DMS153 treated with DMSO at 0.1 percent for 48 hours (cell line): ENCODE data around the gene CTSE.
"Not testable (repeated sequence)": the region's sequence is repeated elsewhere in the genome, so short reads cannot be mapped to it uniquely, and the experiment has no call there.

Source experiments
- DNase-seq: peaks from one replicate; lab custom pipeline; 2025; ENCODE audit not compliant: unreplicated experiment; lab: John Stamatoyannopoulos, UW

The CTSE gene

DNA sequence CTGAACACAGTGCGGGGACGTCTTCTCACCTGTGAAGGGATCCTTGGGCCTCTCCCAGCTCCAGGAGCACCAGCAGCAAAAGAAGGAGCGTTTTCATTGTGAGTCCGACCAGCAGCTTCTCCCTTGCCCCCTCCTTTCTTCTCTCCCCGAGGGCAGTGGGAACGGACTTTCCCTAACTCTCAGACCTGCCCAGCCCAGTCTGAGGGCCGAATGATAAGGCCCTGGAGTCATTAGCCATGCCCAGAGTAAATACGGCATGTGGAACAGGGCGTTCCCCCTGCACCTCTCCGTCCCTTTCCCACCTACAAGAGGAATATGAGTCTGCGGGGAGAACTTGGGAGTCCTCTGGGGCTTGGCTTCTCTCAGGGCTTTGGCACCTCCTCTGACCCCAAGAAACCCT, at the start of gene CTSE:
CTSE (minus strand) TSS at position 201 of the 400 bp plus-strand sequence; CDS start at position 97, 104 bp downstream.
- no peak for DNase-seq

DNA sequence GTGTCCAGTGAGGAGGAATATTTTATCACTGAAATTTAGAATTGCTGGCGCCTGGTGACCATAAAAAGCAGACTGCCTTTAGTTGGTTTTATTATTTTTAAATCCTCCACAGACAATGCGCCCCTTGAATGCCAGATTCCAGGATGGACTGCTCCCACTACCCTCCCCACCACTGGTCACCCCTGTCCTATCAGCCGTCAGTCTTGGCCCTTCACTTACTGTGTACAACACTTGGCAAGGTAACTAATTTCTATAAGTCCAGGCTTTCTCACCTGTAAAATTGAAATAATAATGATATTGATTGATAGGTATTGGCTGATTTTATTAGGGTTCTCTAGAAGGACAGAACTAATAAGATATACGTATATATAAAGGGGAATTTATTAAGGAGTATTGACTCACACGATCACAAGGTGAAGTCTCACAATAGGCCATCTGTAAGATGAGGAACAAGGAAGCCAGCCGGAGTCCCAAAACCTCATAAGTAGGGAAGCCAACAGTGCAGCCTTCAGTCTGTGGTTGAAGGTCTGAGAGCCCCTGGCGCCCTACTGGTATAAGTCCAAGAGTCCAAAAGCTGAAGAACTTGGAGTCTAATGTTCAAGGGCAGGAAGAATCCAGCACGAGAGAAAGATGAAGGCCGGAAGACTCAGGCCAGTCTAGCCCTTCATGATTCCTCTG, 47.1 kb upstream of the CTSE start:
- DNase-seq: no peak

DNA sequence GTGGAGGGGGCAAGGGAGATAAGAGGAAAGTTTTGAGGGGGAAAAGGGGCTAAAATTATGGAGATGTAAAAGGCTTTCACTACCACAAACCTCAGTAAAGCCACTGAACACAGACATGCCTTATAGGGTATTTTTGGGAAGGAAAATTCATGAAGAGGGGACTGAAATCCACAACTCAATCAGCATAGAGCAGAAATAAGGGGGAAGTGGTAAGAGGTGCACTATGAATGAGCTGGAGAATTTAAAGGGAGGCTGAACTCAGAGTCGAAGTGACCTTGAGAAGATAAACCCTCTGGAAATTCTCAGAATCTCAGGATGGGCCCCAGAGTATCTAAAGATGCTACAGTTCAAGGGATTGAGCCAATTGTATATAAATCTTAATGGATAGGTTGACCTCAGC, 44.6 kb upstream of the CTSE start:
- DNase-seq: no peak

DNA sequence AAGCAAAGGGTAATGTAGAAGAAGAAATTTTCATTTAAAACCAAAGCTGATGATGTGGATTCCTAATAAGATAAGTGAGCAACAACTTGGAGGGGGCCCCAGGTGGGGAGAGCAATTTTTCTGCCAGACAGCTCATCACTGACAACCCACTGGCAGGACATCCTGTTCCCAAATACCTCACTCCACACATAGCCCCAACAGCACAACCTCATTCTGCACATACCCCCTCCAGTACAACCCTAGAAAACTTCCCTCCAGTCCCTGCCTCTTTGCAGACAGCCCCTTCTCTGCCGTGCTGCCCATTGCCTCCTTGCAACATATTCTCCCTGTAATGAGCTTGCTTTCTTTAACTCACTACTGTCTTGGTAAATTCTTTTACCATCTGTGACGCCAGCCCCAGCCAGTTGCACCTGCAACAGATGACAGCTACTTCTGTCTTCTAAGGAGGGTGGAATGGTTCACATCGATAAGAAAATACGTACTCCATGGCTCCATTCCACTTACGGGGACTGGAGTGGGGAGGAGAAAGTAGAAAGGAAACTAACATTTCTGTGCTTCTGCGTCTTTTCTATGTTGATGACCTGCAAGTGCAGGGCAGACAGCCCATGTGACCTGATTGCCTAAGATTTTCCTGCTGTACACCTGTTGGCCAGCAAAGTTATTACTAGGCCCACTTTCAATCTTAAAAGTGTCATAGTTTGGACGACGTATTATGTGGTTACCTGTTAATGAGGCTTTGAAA, 44.0 kb upstream of the CTSE start:
- DNase-seq: no peak

DNA sequence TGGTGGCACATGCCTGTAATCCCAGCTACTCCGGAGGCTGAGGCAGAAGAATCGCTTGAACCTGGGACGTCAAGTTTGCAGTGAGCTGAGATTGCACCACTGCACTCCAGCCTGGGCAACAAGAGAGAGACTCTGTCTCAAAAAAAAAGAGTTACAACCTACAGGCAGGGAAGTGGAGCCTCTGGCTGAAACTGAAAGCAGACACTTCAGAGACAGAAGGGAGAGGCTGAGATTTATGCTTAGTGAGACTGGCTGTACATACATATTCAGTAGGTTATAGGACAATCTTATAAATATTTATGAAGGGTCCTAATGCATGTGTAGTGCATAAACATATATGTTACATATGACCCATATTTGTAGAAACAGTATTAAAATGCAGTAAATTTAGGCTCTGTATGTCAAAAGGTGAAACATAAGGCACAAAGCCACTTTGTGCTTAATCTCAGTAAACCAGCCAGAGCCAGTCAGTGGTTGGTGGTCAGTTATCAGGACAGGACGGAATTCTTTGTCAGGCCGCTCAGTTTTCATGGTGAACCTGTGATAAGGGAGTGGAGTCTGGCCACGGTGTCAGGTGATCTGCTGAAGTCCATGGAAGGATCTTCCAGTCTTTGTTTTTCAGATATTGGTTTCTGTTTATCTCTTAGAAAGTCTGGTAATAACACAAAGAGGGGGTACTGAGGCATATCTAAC, 42.9 kb upstream of the CTSE start:
- no peak for DNase-seq

DNA sequence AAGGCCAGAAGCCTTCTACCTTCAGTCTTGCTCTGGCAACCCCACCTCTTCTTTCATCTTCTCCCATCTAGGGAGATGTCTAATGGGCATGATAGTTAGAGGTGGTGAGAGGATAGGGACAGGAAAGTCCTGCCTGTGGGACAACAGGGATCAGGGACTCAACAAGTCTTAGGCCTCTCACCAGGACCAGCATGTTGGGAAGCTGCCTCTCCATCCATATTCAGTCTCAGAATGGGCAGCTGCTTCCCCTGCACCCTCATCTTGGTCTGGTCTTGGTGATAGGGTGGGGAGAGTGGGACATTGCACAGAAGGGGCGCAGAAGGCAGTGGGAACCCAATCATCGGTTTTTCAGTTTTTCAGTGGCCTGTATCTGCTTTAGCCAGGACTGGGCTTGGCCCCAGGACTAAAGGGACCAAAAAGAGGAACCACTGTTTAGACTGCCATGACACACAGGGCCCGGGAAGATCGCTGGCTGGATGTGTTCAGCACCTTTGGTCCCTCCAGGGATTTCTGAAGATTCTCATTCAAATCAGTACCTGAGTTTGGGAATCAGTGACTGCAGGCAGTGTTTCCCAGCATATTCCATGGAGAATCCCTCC, 42.0 kb upstream of the CTSE start:
- DNase-seq: no peak

DNA sequence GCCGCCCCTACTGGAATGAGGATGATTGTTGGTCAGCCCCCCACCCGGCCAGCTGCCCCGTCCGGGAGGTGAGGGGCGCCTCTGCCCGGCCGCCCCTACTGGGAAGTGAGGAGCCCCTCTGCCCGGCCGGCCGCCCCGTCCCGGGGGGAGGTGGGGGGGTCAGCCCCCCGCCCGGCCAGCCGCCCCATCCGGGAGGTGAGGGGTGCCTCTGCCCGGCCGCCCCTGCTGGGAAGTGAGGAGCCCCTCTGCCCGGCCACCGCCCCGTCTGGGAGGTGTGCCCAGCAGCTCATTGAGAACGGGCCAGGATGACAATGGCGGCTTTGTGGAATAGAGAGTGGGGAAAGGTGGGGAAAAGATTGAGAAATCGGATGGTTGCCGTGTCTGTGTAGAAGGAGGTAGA, 40.8 kb upstream of the CTSE start:
- not testable (repeated sequence) for DNase-seq

DNA sequence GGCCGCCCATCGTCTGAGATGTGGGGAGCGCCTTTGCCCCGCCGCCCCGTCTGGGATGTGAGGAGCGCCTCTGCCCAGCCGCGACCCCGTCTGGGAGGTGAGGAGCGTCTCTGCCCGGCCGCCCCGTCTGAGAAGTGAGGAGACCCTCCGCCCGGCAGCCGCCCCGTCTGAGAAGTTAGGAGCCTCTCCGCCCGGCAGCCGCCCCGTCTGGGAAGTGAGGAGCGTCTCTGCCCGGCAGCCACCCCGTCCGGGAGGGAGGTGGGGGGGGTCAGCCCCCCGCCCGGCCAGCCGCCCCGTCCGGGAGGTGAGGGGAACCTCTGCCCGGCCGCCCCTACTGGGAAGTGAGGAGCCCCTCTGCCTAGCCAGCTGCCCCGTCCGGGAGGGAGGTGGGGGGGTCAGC, 40.3 kb upstream of the CTSE start:
- not testable (repeated sequence) for DNase-seq

DNA sequence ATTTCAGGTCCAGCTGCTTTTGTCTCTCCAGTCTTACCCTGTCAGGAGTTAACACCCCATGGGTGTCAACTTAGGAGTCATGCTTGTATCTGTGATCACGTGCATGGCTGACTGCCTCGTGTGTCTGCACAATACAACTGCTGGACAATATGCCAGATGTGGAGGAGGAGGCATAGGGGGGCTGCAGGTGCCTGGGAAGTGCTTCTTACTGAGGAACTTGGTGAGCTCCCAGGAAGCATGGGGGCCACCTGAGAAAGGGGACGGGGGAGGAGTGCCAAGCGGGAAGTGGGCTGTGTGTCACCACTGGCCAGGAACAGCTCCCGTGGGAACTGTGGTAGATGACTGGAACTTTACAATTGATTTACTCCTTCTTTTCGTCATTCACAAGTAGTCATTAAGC, 38.8 kb upstream of the CTSE start:
- DNase-seq: no peak

DNA sequence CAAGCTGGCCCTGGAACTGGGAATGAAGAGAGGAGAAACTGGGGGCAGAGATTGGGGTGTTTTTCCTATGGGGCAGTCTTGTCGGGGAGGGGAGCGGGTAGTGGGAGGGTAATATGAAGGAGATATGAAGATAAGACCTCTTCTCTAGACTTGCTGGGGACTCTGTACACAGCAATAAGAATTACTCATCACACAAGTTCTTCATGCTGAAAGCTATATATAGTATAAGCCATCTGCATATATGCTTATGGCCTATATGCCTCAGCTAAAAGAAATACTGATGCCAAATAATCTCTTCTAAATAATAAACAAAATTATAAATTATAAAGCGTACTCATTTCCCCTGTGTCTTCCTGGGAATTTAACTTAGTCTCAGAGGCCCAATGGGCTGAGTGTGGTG, 37.1 kb upstream of the CTSE start:
- no peak for DNase-seq

DNA sequence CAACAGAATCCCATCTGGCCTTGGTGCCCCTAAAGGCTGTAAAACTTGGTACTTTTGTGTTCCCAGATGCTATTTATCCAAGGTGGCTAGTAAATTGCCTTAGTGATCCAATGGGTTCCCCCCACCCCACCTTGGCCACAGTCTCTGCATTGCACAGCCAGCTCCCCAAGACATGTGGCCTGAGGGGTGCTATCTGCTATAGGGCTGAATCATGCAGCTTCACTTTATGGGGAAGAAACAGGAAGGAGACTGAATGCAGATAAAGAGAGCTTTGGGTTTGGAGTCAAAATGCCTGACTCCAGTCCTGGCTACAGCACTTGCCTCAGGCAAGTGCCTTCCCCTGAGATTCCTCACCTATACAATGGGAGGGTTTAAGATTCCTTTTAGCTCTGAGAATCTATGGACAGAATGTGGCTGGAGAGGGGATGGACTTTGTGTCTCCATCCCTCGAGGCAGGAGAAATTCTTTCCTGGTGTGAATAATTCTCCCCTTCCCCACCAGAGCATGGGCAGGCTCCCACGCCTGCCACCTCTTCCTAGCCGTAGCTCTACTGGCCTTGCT, 35.7 kb upstream of the CTSE start:
- DNase-seq: no peak

DNA sequence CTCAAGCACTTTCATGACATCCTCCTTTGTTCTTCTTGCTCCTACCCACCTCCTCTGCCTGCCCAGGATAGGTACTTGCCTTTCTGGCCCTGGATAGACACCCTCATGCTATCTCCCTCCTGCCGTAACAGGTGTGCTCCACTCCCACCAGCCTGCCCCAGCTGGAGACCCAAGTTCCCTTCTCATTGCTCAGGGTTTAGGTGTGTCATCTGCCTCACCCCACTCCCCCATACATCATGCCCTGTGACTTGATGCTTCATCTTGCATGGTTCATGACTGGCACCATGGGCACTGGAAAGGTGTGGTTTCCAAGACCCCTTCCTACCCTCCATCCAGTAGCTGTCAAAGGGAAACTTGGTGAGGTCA, 35.2 kb upstream of the CTSE start:
- DNase-seq: no peak

DNA sequence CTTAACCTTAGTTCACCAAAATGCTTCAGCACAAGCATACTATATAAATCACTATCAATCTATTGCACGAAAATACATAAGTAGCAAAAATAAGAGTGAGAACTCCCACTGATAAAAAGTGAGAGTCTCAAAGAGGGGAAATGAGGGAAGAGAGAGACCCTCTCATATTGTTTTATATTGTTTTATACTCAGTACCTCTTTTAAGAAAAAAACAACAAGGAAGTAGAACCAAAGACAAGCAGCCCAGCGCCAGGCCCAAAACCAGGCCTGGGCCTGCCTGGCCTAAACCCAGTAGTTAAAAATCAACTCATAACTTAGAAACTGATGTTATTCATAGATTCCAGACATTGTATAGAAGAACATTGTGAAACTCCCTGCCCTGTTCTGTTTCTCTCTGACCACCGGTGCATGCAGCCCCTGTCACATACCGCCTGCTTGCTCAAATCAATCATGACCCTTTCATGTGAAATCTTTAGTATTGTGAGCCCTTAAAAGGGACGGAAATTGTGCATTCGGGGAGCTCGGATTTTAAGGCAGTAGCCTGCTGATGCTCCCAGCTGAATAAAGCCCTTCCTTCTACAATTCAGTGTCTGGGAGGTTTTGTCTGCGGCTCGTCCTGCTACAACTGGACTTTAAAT, 34.7 kb upstream of the CTSE start:
- not testable (repeated sequence) for DNase-seq

DNA sequence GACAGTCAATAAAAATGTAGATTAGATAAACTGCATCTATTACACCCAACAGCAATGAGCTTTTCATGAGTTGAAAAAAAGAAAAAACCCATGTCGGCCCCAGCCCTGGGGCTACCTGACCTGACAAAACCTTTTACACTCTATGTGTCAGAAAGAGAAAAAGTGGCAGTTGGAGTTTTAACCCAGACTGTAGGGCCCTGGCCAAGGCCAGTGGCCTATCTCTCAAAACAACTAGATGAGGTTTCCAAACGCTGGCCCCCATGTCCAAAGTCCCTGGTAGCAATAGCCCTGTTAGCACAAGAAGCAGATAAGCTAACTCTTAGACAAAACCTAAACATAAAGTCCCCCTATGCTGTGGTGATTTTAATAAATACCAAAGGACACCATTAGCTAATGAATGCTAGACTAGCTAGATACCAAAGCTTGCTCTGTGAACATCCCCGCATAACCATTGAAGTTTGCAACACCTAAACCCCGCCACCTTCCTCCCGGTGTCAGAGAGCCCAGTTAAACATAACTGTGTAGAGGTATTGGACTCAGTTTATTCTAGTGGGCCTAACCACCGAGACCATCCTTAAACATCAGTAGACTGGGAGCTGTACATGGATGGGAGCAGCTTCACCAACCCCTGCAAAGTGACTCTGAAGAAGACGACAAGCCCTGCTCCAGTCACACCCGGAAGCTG, 32.1 kb upstream of the CTSE start:
- DNase-seq: not testable (repeated sequence)

DNA sequence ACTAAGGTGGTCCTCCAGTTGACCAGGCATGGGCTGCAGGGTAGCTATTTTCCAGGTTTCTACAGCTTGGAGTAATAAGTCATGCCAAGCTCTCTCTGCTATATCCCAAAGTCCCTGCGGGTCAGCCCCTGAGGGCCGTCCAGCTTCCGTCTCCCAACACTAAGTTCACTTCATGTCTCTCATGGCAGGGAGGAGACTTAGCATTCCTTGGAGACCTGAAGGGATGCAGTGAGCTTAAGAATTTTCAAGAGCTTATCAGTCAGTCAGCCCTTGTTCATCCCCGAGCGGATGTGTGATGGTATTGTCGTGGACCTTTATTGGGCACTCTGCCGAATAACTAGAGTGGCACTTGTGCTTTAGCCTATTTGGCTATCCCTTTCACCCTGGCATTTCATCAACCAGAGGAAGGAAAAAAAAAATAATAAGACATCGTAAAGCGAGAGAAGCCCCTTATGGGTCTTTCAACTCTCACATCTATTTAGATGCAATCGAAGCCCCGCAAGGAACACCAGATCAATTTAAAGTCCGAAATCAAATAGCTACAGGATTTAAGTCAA, 31.5 kb upstream of the CTSE start:
- not testable (repeated sequence) for DNase-seq

DNA sequence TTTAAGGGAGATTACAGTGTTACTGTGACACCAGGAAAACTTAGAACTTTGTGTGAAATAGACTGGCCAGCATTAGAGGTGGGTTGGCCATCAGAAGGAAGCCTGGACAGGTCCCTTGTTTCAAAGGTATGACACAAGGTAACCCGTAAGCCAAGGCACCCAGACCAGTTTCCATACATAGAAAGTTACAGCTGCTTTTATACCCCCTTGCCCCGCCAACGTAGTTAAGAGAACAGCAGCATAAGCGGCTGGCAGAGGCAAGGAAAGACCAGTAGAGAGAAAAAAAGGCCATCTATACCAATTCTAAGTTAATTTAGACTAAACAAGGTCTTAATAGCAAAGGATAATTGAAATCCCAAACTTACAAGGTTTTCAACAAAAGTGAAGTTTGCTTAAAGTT, 29.9 kb upstream of the CTSE start:
- DNase-seq: not testable (repeated sequence)

DNA sequence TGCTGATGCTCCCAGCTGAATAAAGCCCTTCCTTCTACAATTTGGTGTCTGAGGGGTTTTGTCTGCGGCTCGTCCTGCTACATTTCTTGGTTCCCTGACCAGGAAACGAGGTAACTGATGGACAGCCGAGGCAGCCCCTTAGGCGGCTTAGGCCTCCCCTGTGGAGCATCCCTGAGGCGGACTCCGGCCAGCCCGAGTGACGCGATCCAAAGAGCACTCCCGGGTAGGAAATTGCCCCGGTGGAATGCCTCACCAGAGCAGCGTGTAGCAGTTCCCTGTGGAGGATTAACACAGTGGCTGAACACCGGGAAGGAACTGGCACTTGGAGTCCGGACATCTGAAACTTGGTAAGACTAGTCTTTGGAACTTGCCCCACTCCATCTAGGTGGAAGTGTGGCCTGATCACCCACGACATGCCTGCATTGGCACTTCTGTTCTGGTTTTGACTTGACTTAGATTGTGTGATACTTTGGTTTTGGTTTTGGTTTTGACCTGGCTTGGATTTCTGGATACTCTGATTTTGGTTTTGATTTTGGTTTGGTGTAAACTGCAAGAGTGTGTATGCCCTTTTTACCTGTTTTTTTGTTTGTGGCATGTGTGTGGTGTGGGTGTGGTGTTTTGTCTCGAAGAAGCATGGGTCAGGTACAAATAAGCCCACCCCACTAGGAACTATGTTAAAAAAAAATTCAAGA, 29.4 kb upstream of the CTSE start, which contains the start of gene RHEX:
RHEX (plus strand) TSS at position 255 of the 692 bp plus-strand sequence. CDS start 44,656 bp downstream, outside the sequence.
- DNase-seq: not testable (repeated sequence)

DNA sequence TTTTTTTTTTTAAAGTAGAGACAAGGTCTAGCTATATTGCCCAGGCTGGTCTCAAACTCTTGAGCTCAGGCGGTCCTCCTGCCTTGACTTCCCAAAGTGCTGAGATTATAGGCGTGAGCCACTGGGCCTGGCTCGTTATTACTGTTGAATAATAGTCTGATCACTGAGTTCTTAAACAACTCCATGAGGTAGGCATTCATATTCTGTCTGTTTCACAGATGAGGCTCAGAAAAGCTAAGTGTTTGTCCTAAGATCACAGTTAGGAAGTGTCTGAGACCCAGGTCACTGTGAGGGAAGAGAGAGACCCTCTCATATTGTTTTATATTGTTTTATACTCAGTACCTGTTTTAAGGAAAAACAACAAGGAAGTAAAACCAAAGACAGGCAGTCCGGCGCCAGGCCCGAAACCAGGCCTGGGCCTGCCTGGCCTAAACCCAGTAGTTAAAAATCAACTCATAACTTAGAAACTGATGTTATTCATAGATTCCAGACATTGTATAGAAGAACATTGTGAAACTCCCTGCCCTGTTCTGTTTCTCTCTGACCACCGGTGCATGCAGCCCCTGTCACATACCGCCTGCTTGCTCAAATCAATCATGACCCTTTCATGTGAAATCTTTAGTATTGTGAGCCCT, 28.7 kb upstream of the CTSE start:
- DNase-seq: not testable (repeated sequence)
